Liver (tissue), 9 donors: ENCODE measurements around the gene ALOX15. TPM values are rescaled to one million over a fixed set of nuclear protein-coding genes. Genes with fewer than 3 reads are reported as not detected.
"Not testable (repeated sequence)": the region's sequence is repeated elsewhere in the genome, so short reads cannot be mapped to it uniquely, and the experiment has no call there.

Experiments used
- DNase-seq: peaks from one replicate; pipeline ENCODE4 v3.0.0-alpha.2; 2017; ENCODE audit warnings: low spot score
- H3K27ac ChIP-seq, 2 donors: one replicate each; pipeline ENCODE4 v1.7.0; 2013; ENCODE audit warnings: inconsistent platforms in 2 of 2, low read length in 2 of 2, control low read depth in 1 of 2, low read depth in 1 of 2, mild to moderate bottlenecking in 1 of 2
- H3K27me3 ChIP-seq, 4 donors: one replicate each; pipeline versions ENCODE4 v1.6.1 to v1.7.0; 2013; ENCODE audit warnings: low read length in 3 of 4, inconsistent platforms in 1 of 4, mild to moderate bottlenecking in 1 of 4, moderate library complexity in 1 of 4; ENCODE audit not compliant: control insufficient read depth in 4 of 4, insufficient read depth in 4 of 4
- H3K36me3 ChIP-seq, 4 donors: one replicate each; pipeline versions ENCODE4 v1.6.1 to v1.7.0; 2013; ENCODE audit warnings: low read length in 3 of 4, mild to moderate bottlenecking in 3 of 4, low read depth in 1 of 4, moderate library complexity in 1 of 4; ENCODE audit not compliant: control insufficient read depth in 4 of 4, insufficient read depth in 3 of 4
- H3K4me1 ChIP-seq, 4 donors: one replicate each; pipeline versions ENCODE4 v1.6.1 to v1.7.0; 2013; ENCODE audit warnings: low read length in 3 of 4, mild to moderate bottlenecking in 3 of 4, moderate library complexity in 1 of 4; ENCODE audit not compliant: control insufficient read depth in 4 of 4, insufficient read depth in 4 of 4
- H3K4me3 ChIP-seq, 3 donors: one replicate each; pipeline versions ENCODE4 v1.6.1 to v1.7.0; 2013; ENCODE audit warnings: low read length in 3 of 3, control low read depth in 1 of 3, low read depth in 1 of 3, mild to moderate bottlenecking in 1 of 3
- H3K9ac ChIP-seq, 2 donors: one replicate each; pipeline ENCODE4 v1.7.0; 2013; ENCODE audit warnings: low read length in 2 of 2, mild to moderate bottlenecking in 2 of 2, moderate library complexity in 2 of 2, control low read depth in 1 of 2, low read depth in 1 of 2
- H3K9me3 ChIP-seq, 4 donors: one replicate each; pipeline versions ENCODE4 v1.6.1 to v1.7.0; 2013; ENCODE audit warnings: low read length in 3 of 4; ENCODE audit not compliant: control insufficient read depth in 4 of 4
- EGR1 ChIP-seq, 2 donors: IDR thresholded peaks; 2 replicates each; pipeline ENCODE4 v1.6.1; 2016 to 2018; ENCODE audit warnings: antibody characterized with exemption in 2 of 2, low read depth in 2 of 2
- FOXA2 ChIP-seq: IDR thresholded peaks from 2 replicates; pipeline ENCODE4 v1.6.1; 2016; ENCODE audit warnings: antibody characterized with exemption
- GABPA ChIP-seq, 2 donors: IDR thresholded peaks in 1 of 2; conservative IDR thresholded peaks in 1 of 2; 2 replicates each; pipeline ENCODE4 v1.6.1; 2016; ENCODE audit warnings: antibody characterized with exemption in 2 of 2, mild to moderate bottlenecking in 1 of 2, moderate library complexity in 1 of 2
- HNF4A ChIP-seq, 2 donors: conservative IDR thresholded peaks; 2 replicates each; pipeline ENCODE4 v1.6.1; 2016; ENCODE audit warnings: antibody characterized with exemption in 2 of 2, mild to moderate bottlenecking in 2 of 2
- RXRA ChIP-seq, 2 donors: IDR thresholded peaks; 2 replicates each; pipeline ENCODE4 v1.6.1; 2017 to 2018; ENCODE audit warnings: antibody characterized with exemption in 2 of 2, mild to moderate bottlenecking in 1 of 2
- TAF1 ChIP-seq: conservative IDR thresholded peaks from 2 replicates; pipeline ENCODE4 v1.6.1; 2016; ENCODE audit warnings: antibody characterized with exemption, mild to moderate bottlenecking
- WGBS: extraction: QIAGEN DNeasy Blood & Tissue Kit; methylation state at CpG from one replicate; pipeline ENCODE4 v1.1.7; 2013; 5-methylcytosine and 5-hydroxymethylcytosine counted together
- polyA plus RNA-seq, 2 donors: library from polyadenylated mRNA; stranded (reverse) in 1 of 2; unstranded in 1 of 2; fragments of 200-250 nt in 1 of 2; fragments of >200 nt in 1 of 2; fragmentation: Nextera tagmentation in 1 of 2; extraction: Ambion mirVana in 1 of 2; gene quantifications; one replicate each; pipeline versions ENCODE4 v1.2.1 to v1.2.3, GENCODE V29; 2013 to 2015
- total RNA-seq, 2 donors: library from RNA; depleted of rRNA; stranded (reverse); fragments of >200 nt; gene quantifications; one replicate each; pipeline ENCODE4 v1.2.3, GENCODE V29; 2014
- TF ChIP-seq, protein P1 (sequence below): fragments of 150-350 bp; IDR thresholded peaks from 2 replicates; pipeline ENCODE4 v1.5.1; 2017; ENCODE audit warnings: improper control_type of control experiment, low read depth, low read length; ENCODE audit not compliant: missing input control
- TF ChIP-seq, protein P2 (sequence below): IDR thresholded peaks from 2 replicates; pipeline ENCODE4 v1.6.1; 2016; ENCODE audit warnings: antibody characterized with exemption
- TF ChIP-seq, protein P3 (sequence below): IDR thresholded peaks from 2 replicates; pipeline ENCODE4 v1.6.1; 2016; ENCODE audit warnings: antibody characterized with exemption, mild to moderate bottlenecking
- donor health status: healthy.
- donor health status: healthy.
- donor health status: healthy.
- donor health status: healthy.
- donor health status: healthy.

Gene ALOX15
- total and polyA plus RNA-seq, 4 donors, result 0.03 to 1.7 TPM; not detected in 2

DNA sequence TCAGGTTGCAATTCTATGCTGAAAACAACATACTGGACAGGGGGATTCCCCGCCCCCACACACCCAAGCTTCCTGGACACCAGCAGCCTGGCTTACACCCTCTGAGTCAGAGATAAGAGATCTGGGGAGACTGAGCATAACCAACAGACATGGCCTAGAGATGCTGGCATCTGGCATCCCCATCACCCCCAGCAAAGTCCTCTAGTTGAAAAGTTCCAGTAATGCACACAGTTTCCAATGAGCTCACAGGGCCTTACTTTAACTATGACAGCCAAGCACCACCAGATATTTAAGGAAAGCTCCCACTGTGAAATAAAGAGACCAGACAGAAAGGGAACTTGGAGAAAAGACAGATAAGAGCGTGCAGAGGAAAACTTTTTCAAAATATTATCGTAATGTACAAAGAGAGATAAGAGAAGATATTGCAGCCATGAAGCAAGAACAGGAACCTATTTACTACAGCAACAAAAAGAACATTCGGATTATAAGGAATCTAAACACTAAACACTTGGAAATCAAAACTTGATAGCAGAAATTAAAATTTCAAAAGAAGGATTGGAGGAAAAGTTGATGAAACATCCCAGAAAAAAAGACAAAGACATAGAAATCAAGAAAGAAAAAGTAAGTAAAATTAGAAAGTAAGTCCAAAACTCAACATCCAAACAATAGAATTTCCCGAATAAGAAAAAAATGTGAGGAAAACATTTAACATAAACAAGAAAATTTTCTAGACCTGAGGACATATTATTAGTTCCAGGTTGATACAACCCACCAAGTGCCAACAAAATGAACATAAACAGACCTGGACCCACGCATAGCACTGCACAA lies 17.2 kb upstream of the ALOX15 start:
- Histone ChIP-seq H3K9ac (no peak overlapping the region), H3K36me3 (no peaks in the 10 kb centered on the region), H3K4me3 (no peak overlapping the region), H3K27me3 (no peaks in the 10 kb centered on the region), H3K4me1 (no peaks in the 10 kb centered on the region), H3K27ac (no peak overlapping the region), H3K9me3 (no peaks in the 10 kb centered on the region)
- DNase-seq, result no peak
- WGBS, result 63% methylated on average over 6 of the region's 6 CpGs
- TF ChIP-seq, protein P1, sequence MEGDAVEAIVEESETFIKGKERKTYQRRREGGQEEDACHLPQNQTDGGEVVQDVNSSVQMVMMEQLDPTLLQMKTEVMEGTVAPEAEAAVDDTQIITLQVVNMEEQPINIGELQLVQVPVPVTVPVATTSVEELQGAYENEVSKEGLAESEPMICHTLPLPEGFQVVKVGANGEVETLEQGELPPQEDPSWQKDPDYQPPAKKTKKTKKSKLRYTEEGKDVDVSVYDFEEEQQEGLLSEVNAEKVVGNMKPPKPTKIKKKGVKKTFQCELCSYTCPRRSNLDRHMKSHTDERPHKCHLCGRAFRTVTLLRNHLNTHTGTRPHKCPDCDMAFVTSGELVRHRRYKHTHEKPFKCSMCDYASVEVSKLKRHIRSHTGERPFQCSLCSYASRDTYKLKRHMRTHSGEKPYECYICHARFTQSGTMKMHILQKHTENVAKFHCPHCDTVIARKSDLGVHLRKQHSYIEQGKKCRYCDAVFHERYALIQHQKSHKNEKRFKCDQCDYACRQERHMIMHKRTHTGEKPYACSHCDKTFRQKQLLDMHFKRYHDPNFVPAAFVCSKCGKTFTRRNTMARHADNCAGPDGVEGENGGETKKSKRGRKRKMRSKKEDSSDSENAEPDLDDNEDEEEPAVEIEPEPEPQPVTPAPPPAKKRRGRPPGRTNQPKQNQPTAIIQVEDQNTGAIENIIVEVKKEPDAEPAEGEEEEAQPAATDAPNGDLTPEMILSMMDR, result no peak
- TF ChIP-seq TAF1 (no peak), RXRA (IDR thresholded peaks at IDR 0.05) (no peak), EGR1 (IDR thresholded peaks at IDR 0.05; ENCODE audit: low read depth in 2 of 2) (no peak), FOXA2 (no peak), HNF4A (conservative IDR thresholded peaks at IDR 0.05) (no peak), GABPA (IDR thresholded peaks at IDR 0.05 in 1 of 2, conservative IDR thresholded peaks at IDR 0.05 in 1 of 2) (no peak)
- TF ChIP-seq, protein P2, sequence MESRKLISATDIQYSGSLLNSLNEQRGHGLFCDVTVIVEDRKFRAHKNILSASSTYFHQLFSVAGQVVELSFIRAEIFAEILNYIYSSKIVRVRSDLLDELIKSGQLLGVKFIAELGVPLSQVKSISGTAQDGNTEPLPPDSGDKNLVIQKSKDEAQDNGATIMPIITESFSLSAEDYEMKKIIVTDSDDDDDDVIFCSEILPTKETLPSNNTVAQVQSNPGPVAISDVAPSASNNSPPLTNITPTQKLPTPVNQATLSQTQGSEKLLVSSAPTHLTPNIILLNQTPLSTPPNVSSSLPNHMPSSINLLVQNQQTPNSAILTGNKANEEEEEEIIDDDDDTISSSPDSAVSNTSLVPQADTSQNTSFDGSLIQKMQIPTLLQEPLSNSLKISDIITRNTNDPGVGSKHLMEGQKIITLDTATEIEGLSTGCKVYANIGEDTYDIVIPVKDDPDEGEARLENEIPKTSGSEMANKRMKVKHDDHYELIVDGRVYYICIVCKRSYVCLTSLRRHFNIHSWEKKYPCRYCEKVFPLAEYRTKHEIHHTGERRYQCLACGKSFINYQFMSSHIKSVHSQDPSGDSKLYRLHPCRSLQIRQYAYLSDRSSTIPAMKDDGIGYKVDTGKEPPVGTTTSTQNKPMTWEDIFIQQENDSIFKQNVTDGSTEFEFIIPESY, result no peak

DNA sequence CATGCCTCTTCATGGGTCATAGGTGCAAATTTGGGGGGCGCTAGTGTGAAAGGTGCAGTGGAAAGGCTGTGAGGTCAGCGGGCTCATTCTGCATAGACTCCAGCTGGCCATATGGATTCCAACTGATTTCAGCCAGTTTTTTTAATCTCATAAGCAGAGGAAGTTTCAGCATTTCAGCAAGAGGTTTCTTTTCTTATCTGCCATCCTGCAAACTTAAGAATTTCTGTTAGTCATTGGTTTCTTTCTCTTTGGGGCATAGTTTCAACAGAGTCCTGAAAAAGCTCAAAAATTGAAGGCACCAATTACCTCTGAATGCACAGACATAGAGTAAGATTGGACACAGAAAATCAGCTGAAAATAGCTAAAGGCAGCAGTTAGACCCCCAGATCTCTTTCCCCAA lies 16.2 kb upstream of the ALOX15 start:
- Histone ChIP-seq H3K9me3 (no peaks in the 10 kb centered on the region), H3K9ac (no peak overlapping the region), H3K27me3 (no peaks in the 10 kb centered on the region), H3K36me3 (no peaks in the 10 kb centered on the region), H3K4me3 (no peak overlapping the region), H3K27ac (no peak overlapping the region), H3K4me1 (no peaks in the 10 kb centered on the region)
- no peak for DNase-seq
- TF ChIP-seq, protein P3, sequence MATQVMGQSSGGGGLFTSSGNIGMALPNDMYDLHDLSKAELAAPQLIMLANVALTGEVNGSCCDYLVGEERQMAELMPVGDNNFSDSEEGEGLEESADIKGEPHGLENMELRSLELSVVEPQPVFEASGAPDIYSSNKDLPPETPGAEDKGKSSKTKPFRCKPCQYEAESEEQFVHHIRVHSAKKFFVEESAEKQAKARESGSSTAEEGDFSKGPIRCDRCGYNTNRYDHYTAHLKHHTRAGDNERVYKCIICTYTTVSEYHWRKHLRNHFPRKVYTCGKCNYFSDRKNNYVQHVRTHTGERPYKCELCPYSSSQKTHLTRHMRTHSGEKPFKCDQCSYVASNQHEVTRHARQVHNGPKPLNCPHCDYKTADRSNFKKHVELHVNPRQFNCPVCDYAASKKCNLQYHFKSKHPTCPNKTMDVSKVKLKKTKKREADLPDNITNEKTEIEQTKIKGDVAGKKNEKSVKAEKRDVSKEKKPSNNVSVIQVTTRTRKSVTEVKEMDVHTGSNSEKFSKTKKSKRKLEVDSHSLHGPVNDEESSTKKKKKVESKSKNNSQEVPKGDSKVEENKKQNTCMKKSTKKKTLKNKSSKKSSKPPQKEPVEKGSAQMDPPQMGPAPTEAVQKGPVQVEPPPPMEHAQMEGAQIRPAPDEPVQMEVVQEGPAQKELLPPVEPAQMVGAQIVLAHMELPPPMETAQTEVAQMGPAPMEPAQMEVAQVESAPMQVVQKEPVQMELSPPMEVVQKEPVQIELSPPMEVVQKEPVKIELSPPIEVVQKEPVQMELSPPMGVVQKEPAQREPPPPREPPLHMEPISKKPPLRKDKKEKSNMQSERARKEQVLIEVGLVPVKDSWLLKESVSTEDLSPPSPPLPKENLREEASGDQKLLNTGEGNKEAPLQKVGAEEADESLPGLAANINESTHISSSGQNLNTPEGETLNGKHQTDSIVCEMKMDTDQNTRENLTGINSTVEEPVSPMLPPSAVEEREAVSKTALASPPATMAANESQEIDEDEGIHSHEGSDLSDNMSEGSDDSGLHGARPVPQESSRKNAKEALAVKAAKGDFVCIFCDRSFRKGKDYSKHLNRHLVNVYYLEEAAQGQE, result no peak
- 87% methylated on average over 2 of the region's 2 CpGs for WGBS

DNA sequence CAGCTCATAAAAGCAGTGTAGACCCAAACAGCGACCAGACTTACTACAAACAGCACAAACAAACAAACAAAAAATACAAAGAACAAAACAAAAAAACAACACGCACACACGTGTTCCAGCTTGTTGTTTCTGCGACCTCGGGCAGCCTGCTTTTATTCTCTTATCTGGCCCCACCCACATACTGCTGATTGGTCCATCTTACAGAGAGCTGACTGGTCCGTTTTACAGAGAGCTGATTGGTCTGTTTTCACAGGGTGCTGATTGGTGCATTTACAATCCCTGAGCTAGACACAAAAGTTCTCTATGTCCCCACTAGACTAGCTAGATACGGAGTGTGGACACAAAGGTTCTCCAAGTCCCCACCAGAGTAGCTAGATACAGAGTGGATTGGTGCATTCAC lies 14.5 kb upstream of the ALOX15 start:
- 93% methylated on average over 7 of the region's 7 CpGs for WGBS
- H3K27me3 ChIP-seq, H3K4me1 ChIP-seq, DNase-seq, H3K36me3 ChIP-seq, H3K9me3 ChIP-seq, H3K27ac ChIP-seq, H3K4me3 ChIP-seq, H3K9ac ChIP-seq: not testable (repeated sequence)
